GM10248 (cell line): ENCODE measurements around the gene PEX5L.

Experiments used
- CTCF ChIA-PET: fragments of 300-600 bp; sonication (Branson Sonifier 250); formaldehyde crosslinking; extraction: SDS; loops from one replicate; lab custom pipeline; 2021; ENCODE audit warnings: antibody characterized with exemption; lab: Yijun Ruan, JAX
- POLR2A ChIA-PET: fragments of 350-650 bp; sonication (Branson Sonifier 250); formaldehyde crosslinking; extraction: SDS; loops from one replicate; lab custom pipeline; 2020; ENCODE audit warnings: antibody characterized with exemption; lab: Yijun Ruan, JAX
- DNase-seq: peaks from one replicate; pipeline ENCODE4 v3.0.0; 2012; ENCODE audit errors: extremely low spot score
- TF ChIP-seq, protein P1 (sequence below): IDR thresholded peaks from 2 replicates; pipeline ENCODE4 v1.5.1; 2012; ENCODE audit warnings: mild to moderate bottlenecking, low read depth; ENCODE audit errors: extremely low read depth, missing control alignments, control extremely low read depth

PEX5L gene

DNA sequence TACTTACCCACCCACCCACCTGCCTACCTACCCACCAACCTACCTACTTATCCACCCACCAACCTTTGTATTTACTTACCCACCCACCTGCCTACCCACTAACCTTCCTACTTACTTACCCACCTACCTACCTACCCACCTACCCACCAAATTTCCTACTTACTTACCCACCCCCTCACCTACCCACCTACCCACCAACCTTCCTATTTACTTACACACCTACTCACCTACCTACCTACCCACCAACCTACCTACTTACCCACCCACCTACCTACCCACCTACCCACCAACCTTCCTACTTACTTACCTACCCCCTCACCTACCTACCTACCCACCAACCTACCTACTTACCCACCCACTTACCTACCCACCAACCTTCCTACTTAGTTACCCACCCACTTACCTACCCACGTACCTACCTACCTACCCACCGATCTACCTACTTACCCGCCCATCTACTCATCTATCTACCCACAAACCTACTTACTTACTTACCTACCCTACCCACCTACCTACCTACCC is 204.3 kb downstream of the PEX5L start:
- TF ChIP-seq, protein P1, sequence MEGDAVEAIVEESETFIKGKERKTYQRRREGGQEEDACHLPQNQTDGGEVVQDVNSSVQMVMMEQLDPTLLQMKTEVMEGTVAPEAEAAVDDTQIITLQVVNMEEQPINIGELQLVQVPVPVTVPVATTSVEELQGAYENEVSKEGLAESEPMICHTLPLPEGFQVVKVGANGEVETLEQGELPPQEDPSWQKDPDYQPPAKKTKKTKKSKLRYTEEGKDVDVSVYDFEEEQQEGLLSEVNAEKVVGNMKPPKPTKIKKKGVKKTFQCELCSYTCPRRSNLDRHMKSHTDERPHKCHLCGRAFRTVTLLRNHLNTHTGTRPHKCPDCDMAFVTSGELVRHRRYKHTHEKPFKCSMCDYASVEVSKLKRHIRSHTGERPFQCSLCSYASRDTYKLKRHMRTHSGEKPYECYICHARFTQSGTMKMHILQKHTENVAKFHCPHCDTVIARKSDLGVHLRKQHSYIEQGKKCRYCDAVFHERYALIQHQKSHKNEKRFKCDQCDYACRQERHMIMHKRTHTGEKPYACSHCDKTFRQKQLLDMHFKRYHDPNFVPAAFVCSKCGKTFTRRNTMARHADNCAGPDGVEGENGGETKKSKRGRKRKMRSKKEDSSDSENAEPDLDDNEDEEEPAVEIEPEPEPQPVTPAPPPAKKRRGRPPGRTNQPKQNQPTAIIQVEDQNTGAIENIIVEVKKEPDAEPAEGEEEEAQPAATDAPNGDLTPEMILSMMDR = no peak
- no peak for DNase-seq
- POLR2A ChIA-PET = no interaction called here
- CTCF ChIA-PET = interaction anchor here (0.8 to 1.3 kb wide), 4 partner anchors 8 to 97 kb away, joined by 3 to 4 read pairs (median 3); no protein-coding TSS in a partner anchor

DNA sequence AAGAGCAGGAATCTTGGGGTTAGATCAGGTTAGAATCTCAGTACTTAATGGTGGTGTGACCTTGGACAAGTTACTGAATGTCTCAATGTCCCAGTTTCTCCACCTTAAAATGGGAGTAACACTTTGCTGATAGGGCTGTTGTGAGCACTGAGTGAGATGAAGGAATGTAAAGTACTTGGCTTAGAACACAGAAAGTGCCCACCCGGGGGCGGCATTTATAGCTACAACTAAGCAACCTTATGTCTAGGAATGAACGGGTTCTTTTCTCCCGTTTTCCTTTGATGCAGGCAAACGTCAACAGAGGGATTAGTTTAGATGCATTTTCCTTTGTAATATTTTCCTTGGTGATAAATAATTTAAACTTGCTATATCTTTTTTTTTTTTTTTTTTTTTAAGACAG is 207.3 kb downstream of the PEX5L start:
- DNase-seq = no peak
- ChIA-PET POLR2A (no interaction called here), CTCF (no interaction called here)
- TF ChIP-seq, protein P1 = no peak

DNA sequence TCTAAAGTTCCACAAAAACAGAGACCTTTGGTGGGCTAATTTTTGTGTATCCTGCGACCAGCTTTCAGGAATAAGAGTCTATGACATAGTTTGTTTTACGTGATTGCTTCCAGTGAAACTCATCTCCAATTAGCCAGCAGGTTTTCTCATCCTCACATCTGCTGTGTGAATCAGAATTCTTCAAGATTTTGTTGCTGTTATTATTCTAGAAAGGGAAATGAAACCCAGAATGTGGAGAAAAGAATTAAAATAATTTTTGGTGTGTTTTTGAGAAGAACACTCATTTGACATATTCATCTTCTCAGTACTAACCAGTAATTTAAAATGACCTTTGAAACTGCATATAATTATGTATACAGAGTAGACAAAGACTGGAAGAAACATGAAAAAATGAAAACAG is 208.0 kb downstream of the PEX5L start:
- ChIA-PET CTCF (no interaction called here), POLR2A (no interaction called here)
- TF ChIP-seq, protein P1 = no peak
- DNase-seq = no peak

DNA sequence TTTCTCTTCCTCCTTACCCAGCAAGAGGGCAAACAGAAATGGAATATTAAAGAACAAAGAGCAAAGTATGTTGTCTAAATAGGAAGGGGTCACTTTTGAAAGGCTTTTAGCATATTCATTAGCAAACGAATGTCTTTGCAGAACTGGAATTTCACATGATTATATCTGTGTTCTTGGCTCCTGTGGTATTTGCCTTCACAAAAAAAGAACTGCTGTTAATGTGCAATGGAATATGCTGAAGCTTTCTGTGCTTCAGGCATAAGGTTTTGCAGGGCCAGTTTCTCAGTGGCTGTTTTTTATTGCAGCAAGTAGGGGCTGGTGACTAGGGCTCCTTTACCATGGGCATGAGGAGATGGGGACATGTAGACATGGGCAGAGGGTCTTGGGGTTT is 210.5 kb downstream of the PEX5L start:
- POLR2A ChIA-PET = no interaction called here
- DNase-seq = no peak
- TF ChIP-seq, protein P1 = no peak
- CTCF ChIA-PET = no interaction called here

DNA sequence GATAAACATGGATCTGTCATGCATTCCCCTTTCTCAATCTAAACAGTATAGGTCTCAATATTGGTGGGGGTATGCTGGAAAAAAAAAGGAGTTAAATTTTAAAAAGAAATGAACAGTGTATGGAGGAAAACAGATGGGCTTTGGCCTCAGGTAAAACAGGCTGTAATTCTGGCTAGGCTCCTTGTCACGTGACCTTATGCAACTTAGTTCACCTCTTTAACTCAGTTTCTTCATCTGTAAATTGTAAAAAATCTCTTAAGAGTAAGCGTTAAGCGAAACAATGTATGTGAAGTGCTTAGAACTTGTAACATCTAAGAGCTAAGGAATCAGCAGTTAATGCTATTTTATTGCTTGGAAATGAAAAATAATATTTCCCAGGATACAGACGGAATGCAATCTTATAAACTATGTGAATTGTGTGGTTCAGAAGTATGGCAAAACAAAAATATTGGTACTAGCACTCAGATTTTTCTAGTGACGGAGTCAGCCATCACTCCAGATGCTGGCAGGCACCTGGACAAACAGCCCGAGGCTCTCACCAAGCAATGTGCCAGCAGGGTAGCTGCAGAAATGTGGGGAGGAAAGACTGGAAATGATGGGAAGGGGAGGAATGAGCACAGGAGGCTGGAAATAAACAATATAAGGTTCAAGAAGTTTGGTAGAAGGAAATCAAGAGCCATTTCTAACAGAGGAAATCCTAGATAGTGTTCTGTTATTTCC is 211.1 kb downstream of the PEX5L start:
- TF ChIP-seq, protein P1 = no peak
- no peak for DNase-seq
- POLR2A ChIA-PET = no interaction called here
- CTCF ChIA-PET = no interaction called here

DNA sequence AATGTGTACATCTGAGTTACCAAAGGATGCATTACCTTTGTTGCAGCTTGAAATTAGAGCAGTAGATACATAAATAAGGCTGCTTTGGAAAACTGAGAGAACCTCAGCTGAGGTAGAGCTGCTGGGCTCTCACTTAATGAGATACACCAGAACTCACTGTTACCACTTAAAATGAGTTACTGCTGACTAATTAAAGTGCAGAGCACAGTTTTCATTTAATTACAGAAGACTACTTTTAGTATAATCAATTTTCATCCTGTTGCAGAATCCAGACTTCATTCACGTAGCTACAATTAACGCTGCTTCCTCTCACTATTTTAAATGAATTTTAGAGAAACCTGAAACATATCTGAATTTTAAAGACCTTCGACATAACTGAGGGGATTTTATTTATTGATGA is 214.4 kb downstream of the PEX5L start:
- TF ChIP-seq, protein P1 = no peak
- ChIA-PET CTCF (interaction anchor here (0.7 to 3.5 kb wide), 4 partner anchors 10 to 18 kb away, joined by 3 to 23 read pairs (median 4); no protein-coding TSS in a partner anchor), POLR2A (no interaction called here)
- no peak for DNase-seq
